Testis (tissue), 3 donors: ENCODE measurements around the gene INPP1. TPM values are rescaled to one million over a fixed set of nuclear protein-coding genes. Genes with fewer than 3 reads are reported as not detected.
A peak's percentile ranks its signal among the peaks of the same experiment; 100 is the strongest.

Experiments
- DNase-seq: peaks from one replicate; pipeline ENCODE4 v3.0.0-alpha.2; 2019
- H3K27ac ChIP-seq, 2 donors: fragments of 200-600 bp; sonication (generic); one replicate each; pipeline ENCODE4 v1.5.1; 2019
- H3K27me3 ChIP-seq: fragments of 200-600 bp; sonication (generic); one replicate; pipeline ENCODE4 v1.5.1; 2019
- H3K36me3 ChIP-seq: fragments of 200-600 bp; sonication (generic); one replicate; pipeline ENCODE4 v1.5.1; 2017; ENCODE audit warnings: low read depth; ENCODE audit errors: missing control alignments
- H3K4me1 ChIP-seq: fragments of 200-600 bp; sonication (generic); one replicate; pipeline ENCODE4 v1.5.1; 2019
- H3K4me3 ChIP-seq, 2 donors: fragments of 200-600 bp; sonication (generic); one replicate each; pipeline ENCODE4 v1.5.1; 2017 to 2019
- H3K9me3 ChIP-seq: fragments of 200-600 bp; sonication (generic); one replicate; pipeline ENCODE4 v1.5.1; 2017
- CTCF ChIP-seq, 3 experiments: fragments of 450-650 bp in 2 of 3; fragments of 200-600 bp in 1 of 3; sonication (generic) in 1 of 3; IDR thresholded peaks; one replicate each; pipeline ENCODE4 v1.5.1; 2016 to 2019; ENCODE audit warnings: antibody characterized with exemption in 3 of 3, mild to moderate bottlenecking in 2 of 3, moderate library complexity in 1 of 3
- POLR2A ChIP-seq: fragments of 450-650 bp; IDR thresholded peaks from one replicate; pipeline ENCODE4 v1.6.1; 2017; ENCODE audit warnings: antibody characterized with exemption, mild to moderate bottlenecking, moderate library complexity
- WGBS, 2 donors: methylation state at CpG; one replicate each; pipeline ENCODE4 v1.1.5; 2018; 5-methylcytosine and 5-hydroxymethylcytosine counted together
- intact Hi-C: fragments of 100-400 bp; cut with DNase I; formaldehyde crosslinking; loops from one replicate; pipeline ENCODE4 v1.15.1; 2023; ENCODE audit warnings: low total_unique reads
- polyA plus RNA-seq: library from polyadenylated mRNA; stranded (reverse); fragments of 350-450 nt; fragmentation: Illumina TruSeq; extraction: RNeasy Lipid Tissue Mini Kit (QIAGEN cat#74804); gene quantifications from one replicate; pipeline ENCODE4 v1.2.3, GENCODE V29; 2014; ENCODE audit warnings: low read depth, low replicate concordance; ENCODE audit not compliant: insufficient read depth
- total RNA-seq, 2 donors: library from RNA; depleted of rRNA; stranded (reverse); fragments of >200 nt; gene quantifications; one replicate each; pipeline ENCODE4 v1.2.3, GENCODE V29; 2016

Gene INPP1
- total and polyA plus RNA-seq, 3 donors from 2014 or later, result 37.8 to 105 (median 62.6) TPM

GRCh38 chr2:190407662-190408537 lies 64.5 kb downstream of the INPP1 start, which contains the start of gene MFSD6:
TSS of gene MFSD6 (plus strand) at chr2:190408355. CDS start at chr2:190436030, 27,675 bp downstream.
- Histone ChIP-seq H3K9me3 (no peaks in the 10 kb centered on the region), H3K36me3 (no peaks in the 10 kb centered on the region), H3K27ac (peak within 1 kb of the TSS; percentile 71 to 76), H3K4me3 (peak within 1 kb of the TSS; percentile 81 to 83), H3K27me3 (no peaks in the 10 kb centered on the region), H3K4me1 (peaks cover 3% of the 10 kb centered on the region)
- 3 to 7% methylated on average over 14 to 54 of the region's 98 CpGs for WGBS, 2 donors
- no peak for TF ChIP-seq POLR2A
- TF ChIP-seq CTCF (IDR thresholded peaks at IDR 0.05), result no peak
- peak; percentile 45 for DNase-seq
- intact Hi-C loops, result no loop called here

- Histone ChIP-seq H3K9me3 (no peaks in the 10 kb centered on the region), H3K4me3 (peak overlapping the region; percentile 81 to 83), H3K27me3 (no peaks in the 10 kb centered on the region), H3K4me1 (peaks cover 3% of the 10 kb centered on the region), H3K27ac (peak overlapping the region; percentile 71 to 76), H3K36me3 (no peaks in the 10 kb centered on the region)
- peak; percentile 55 for DNase-seq
- 2 to 8% methylated on average over 9 to 43 of the region's 54 CpGs for WGBS, 2 donors
- intact Hi-C loops, result no loop called here
- TF ChIP-seq CTCF (IDR thresholded peaks at IDR 0.05) (no peak), POLR2A (no peak)
Observed at GRCh38 chr2:190408538-190409271, 65.3 kb downstream of the INPP1 start.

GRCh38 chr2:190409616-190410015 lies 66.2 kb downstream of the INPP1 start:
- Histone ChIP-seq H3K4me3 (no peak overlapping the region), H3K27ac (peak overlapping the region in 1 of 2 donors; percentile 11), H3K9me3 (no peaks in the 10 kb centered on the region), H3K27me3 (no peaks in the 10 kb centered on the region), H3K4me1 (peaks cover 3% of the 10 kb centered on the region), H3K36me3 (no peaks in the 10 kb centered on the region)
- intact Hi-C loops, result no loop called here
- DNase-seq, result no peak
- WGBS, 2 donors, result 43 to 45% methylated on average over 2 of the region's 2 CpGs
- TF ChIP-seq POLR2A (no peak), CTCF (IDR thresholded peaks at IDR 0.05) (no peak)

- Histone ChIP-seq H3K4me3 (no peak overlapping the region), H3K4me1 (peaks cover 3% of the 10 kb centered on the region), H3K27ac (no peak overlapping the region), H3K36me3 (no peaks in the 10 kb centered on the region), H3K27me3 (no peaks in the 10 kb centered on the region), H3K9me3 (no peaks in the 10 kb centered on the region)
- TF ChIP-seq POLR2A (no peak), CTCF (IDR thresholded peaks at IDR 0.05) (no peak)
- intact Hi-C loops, result no loop called here
- WGBS, 2 donors, result 73 to 74% methylated on average over 3 of the region's 3 CpGs
- DNase-seq, result no peak
Observed at GRCh38 chr2:190410166-190410565, 66.8 kb downstream of the INPP1 start.
